HFFc6 (cell line): ENCODE data around the gene FAN1. TPM values are rescaled to one million over a fixed set of nuclear protein-coding genes. Genes with fewer than 3 reads are reported as not detected.

ENCODE experiments used
- DNase-seq: peaks from one replicate; pipeline ENCODE4 v3.0.0-alpha.2; 2018
- H3K27ac Mint-ChIP-seq: 2 replicates; pipeline ENCODE4 v1.8.0; 2020; ENCODE audit warnings: mild to moderate bottlenecking, mixed read lengths
- H3K27me3 Mint-ChIP-seq: 2 replicates; pipeline ENCODE4 v1.8.0; 2021; ENCODE audit warnings: mild to moderate bottlenecking, moderate library complexity, mixed read lengths; ENCODE audit not compliant: insufficient read depth
- H3K36me3 Mint-ChIP-seq: 2 replicates; pipeline ENCODE4 v1.8.0; 2021; ENCODE audit warnings: low read depth, mixed read lengths
- H3K4me1 Mint-ChIP-seq: 2 replicates; pipeline ENCODE4 v1.8.0; 2020; ENCODE audit warnings: low read depth, mixed read lengths
- H3K4me3 Mint-ChIP-seq: 2 replicates; pipeline ENCODE4 v1.8.0; 2020; ENCODE audit warnings: mild to moderate bottlenecking, moderate library complexity, mixed read lengths
- H3K9me3 Mint-ChIP-seq: 2 replicates; pipeline ENCODE4 v1.8.0; 2020; ENCODE audit warnings: mild to moderate bottlenecking, mixed read lengths
- total RNA-seq, 6 experiments: library from RNA; stranded (reverse); fragmentation: NEBNext Ultra II Directional; extraction: Animal tissue kit (Norgen Biotek cat#: 25700); gene quantifications; 2 replicates in 1 of 6; 3 replicates in 5 of 6; pipeline ENCODE4 v1.2.3, GENCODE V29; 2021
- TF ChIP-seq, protein P1 (sequence below): fragments of 200-600 bp; sonication (generic); IDR thresholded peaks from 2 replicates; pipeline ENCODE4 v1.5.0; 2021; ENCODE audit warnings: antibody characterized with exemption, mild to moderate bottlenecking

The FAN1 gene
- total RNA-seq, 6 experiments from 2014 or later = 13.3 to 17.2 (median 14.5) TPM

DNA sequence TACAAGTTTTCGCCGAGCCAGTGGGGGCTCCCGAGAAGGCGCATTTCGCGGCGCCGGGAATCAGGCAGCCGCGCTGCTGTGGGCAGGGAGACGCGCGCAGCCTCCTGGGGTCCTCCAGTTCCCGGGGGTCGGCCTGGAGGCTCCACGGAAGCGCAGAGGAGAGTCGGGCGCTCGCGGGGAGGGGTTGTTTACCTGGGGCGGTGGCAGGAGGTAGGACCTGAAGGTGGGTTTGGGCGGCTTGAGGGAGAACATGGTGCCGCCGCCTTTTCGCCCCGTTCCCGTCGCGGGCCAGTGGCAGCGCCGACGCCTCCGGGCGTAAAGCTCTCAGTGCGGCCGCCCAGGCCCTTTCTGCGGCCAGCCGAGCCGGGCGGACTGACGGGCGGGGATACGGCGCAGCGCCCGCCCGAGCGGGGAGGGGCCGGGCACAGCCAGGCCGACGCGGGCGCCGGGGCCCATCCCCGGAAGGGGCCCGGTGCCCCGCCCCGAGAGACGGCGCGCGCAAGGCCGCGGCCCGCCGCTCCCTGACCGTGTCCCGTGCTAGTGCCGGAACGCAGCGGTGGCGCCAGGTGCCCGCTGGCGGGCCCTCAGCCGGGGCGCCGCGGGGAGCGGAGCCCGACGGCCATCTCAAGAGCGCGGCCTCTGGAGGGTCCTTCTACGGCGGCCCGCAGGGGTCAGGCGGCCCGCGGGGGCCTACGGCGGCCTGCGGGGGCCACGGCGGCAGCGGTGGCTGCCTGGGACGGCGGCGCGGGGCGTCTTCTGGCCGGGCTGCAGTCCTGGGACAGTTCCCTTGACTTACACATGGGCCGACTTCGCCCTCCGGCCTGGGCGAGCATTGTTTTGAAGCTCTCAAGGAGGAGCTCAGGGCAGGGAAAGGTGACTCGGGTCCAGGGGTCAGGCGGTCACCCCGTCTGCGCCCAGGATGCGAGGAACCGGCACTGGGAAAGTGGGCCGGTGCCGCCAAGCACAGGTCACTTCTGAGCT, 87.8 kb downstream of the FAN1 start, which contains the start of gene MTMR10:
Gene MTMR10 (minus strand): TSS at position 374 of the 981 bp plus-strand sequence. CDS start 122 bp downstream, at position 252.
- peak within 1 kb of the TSS; percentile 96 for H3K4me3 Mint-ChIP-seq
- TF ChIP-seq, protein P1, sequence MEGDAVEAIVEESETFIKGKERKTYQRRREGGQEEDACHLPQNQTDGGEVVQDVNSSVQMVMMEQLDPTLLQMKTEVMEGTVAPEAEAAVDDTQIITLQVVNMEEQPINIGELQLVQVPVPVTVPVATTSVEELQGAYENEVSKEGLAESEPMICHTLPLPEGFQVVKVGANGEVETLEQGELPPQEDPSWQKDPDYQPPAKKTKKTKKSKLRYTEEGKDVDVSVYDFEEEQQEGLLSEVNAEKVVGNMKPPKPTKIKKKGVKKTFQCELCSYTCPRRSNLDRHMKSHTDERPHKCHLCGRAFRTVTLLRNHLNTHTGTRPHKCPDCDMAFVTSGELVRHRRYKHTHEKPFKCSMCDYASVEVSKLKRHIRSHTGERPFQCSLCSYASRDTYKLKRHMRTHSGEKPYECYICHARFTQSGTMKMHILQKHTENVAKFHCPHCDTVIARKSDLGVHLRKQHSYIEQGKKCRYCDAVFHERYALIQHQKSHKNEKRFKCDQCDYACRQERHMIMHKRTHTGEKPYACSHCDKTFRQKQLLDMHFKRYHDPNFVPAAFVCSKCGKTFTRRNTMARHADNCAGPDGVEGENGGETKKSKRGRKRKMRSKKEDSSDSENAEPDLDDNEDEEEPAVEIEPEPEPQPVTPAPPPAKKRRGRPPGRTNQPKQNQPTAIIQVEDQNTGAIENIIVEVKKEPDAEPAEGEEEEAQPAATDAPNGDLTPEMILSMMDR = no peak
- H3K27me3 Mint-ChIP-seq = peaks cover 1% of the 10 kb centered on the region
- no peaks in the 10 kb centered on the region for H3K9me3 Mint-ChIP-seq
- peak; percentile 45 for DNase-seq
- H3K36me3 Mint-ChIP-seq = peaks cover 23% of the 10 kb centered on the region
- peak within 1 kb of the TSS; percentile 93 for H3K27ac Mint-ChIP-seq
- H3K4me1 Mint-ChIP-seq = peaks cover 38% of the 10 kb centered on the region

DNA sequence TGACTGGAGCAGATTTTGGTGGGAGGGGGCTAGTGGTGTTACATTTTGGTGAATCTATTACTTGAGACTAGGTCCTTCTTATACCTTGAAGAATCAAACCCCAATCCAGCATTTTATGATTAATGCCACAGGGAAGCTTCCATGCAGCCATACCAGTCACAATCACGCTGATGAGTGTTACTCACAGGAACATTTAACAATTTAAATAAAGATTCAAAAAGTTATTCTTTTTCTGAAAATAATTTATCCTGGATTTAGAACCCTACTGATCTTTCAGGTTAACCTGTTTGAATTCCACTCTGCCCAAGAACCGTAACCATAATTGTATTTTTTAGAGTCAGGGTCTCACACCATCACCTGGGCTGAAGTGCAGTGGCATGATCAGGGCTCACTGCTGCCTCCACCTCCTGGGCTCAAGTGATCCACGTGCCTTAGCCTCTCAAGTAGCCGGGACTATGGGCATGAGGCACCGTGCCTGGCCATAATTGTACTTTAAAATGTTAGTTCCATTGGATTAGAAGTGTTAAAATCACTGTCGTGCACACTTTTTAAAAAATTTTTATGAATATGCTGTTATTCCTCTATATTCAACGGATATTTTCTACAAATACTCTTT, 88.6 kb downstream of the FAN1 start:
- Mint-ChIP-seq H3K27me3 (peaks cover 1% of the 10 kb centered on the region), H3K9me3 (no peaks in the 10 kb centered on the region), H3K4me1 (peaks cover 32% of the 10 kb centered on the region), H3K4me3 (peak overlapping the region; percentile 89), H3K27ac (peak overlapping the region; percentile 83), H3K36me3 (peaks cover 23% of the 10 kb centered on the region)
- TF ChIP-seq, protein P1 = no peak
- DNase-seq = no peak

Other genes with a start within 250 kb of the FAN1 start
- 10 to 100 TPM; 25.4 to 44.5 (median 41.5) TPM for gene MTMR10, start 87.7 kb downstream of the FAN1 start, total RNA-seq
- gene TRPM1, start 197.8 kb downstream of the FAN1 start, total RNA-seq = under 1 TPM in 3 of 6 experiments, not detected in 3; 0.03 to 0.18 (median 0.17) TPM